Hippocampal formation (tissue), 2 donors: ENCODE results near the gene CFAP299.

Source experiments
- DNase-seq, 2 donors: peaks; one replicate each; lab custom pipeline; 2025; lab: John Stamatoyannopoulos, UW

CFAP299 gene

GRCh38 chr4:80515496-80515895 lies 180.0 kb downstream of the CFAP299 start:
- no peak for DNase-seq

- DNase-seq: no peak
Observed at GRCh38 chr4:80521438-80521837, 185.9 kb downstream of the CFAP299 start.

- DNase-seq: no peak
Observed at GRCh38 chr4:80526697-80527096, 191.2 kb downstream of the CFAP299 start.

GRCh38 chr4:80529026-80529425 lies 193.5 kb downstream of the CFAP299 start:
- no peak for DNase-seq

DNA sequence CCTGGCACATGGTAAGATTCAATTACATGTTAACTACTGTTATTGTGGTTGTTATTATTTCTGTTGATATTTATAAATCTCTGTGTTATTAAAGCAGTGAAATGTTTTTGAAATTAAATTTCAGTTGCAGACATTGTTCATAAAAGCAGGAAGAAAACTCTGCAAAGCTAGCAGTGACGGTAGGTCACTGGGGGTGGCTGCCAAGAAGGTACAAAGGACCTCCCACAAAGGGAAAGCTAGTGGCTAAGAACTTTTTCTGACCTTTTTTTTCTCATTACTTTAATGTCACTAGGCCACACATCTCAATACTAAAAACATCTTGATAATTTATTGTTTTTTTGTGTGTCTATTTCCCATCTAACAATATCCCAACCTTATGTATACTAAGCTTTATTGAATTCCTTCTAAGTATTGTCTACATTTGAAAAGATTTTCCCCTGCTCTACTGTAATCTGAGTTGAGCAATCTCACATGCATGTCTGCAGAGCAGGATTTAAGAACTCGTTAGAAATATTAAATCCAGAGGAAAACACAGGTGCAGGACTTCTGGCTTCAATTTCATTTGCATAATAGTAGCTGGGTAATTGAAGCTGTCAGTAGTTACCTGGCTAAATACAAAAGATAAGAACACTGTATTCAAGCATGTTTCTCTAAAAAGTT lies 197.3 kb downstream of the CFAP299 start:
- no peak for DNase-seq

DNA sequence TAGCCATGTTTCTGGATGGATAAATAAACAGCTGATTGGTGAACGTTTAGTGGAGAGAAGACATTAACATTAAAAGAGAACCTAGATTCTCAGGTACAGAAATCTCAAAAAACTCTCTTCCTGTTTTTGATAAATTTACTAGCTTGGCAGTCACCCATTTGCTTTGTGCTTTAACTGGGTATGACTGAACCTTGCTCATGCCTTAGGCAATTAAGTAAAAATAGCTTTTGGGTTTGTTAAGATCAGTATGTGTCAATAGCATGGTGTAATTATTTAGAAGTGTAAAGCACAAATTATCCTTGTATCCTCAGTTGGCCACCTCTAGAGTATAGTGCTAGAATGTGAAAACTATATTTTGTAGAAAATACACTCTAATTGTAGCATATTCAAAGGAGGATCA lies 200.0 kb downstream of the CFAP299 start:
- DNase-seq: no peak

- DNase-seq: no peak
Observed at GRCh38 chr4:80538276-80538926, 202.9 kb downstream of the CFAP299 start.

DNA sequence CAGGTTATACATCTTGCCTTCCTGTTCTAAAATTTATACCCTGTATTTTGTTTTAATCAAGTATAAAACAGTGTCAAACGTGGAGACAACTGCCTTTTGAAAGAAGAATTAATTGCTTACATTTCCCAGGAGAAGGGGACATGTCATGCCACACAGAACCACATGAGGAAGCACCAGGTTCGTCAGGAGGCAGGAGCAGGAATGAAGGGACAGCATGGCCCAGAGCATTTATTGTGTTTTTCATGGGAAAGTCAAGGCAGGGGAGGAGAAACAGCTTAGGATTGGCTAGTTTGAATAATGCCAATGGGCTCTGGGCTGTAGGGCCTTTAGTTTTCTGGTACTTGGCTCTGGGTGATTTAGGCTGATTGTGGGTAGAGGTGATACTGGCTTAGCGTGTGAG lies 203.7 kb downstream of the CFAP299 start:
- no peak for DNase-seq

- no peak for DNase-seq
Observed at GRCh38 chr4:80540349-80540748, 204.8 kb downstream of the CFAP299 start.

- DNase-seq: no peak
Observed at GRCh38 chr4:80540785-80541469, 205.4 kb downstream of the CFAP299 start.

DNA sequence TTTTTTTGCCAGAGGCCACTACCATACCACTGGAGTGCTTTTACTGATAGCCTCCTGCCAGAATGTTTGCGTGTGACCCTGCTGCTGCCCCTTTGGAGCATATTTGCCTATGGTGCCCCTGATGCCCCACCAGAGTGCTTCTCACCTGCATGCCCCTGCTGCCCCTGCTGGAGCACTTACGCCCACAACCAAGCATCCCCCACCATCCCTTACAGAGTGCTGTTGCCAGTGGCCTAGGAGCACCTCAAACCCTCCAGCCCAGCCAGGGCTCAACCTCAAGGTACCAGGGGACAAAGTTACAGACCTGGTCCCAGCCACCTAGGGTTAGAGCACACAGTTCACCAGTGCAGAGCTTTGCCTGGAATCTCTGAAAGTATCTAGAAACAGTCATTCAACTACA lies 207.2 kb downstream of the CFAP299 start:
- no peak for DNase-seq

DNA sequence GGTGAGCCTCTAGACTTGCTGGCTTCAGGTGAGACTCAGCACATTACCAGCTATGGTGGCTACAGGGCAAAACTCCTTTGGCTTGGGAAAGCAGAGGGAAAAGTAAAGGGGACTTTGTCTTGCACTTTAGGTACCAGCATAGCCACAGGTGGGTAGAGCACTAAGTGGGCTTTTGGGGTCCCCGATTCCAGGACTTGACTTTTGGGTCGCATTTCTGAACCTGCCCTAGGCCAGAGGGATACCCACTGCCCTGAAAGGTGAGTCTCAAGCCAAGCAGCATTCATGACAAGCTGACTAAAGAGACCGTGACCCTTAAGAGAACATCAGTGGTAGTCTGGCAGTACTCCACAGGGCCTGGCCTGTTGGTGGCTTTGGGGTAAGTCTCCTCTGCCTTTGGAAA lies 224.8 kb downstream of the CFAP299 start:
- no peak for DNase-seq

DNA sequence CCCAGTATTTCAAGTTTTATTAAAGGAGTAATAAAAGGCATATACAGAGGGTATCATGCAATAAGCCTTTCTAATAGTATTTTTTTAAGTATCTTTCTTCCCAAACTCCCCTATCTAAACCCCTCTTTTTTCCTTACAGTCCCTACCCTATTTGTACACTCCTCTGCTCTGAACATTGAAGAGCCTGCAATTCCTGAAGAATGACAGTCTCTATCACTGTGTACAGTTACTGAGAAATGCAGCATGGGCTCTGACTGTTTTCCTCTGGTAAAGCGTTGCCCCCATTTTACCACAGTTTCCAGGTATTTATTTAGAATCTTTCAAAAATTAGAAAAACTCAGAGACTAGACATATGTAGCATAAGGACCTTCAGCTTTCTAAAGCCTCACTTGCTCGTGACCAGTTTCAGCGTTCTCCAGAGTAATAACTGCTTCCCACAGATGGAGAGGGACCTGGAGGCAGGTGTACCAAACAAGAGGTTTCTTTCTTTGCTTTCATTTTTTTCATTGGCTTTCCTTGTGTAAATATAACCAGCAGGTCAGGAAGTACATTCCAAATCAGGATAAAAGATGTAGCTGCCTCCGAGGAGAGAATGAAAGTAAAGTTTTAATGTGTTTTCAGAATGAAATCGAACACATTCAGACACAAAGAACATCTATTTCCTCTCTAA lies 230.8 kb downstream of the CFAP299 start:
- DNase-seq: no peak

GRCh38 chr4:80568891-80569290 lies 233.4 kb downstream of the CFAP299 start:
- DNase-seq: no peak

DNA sequence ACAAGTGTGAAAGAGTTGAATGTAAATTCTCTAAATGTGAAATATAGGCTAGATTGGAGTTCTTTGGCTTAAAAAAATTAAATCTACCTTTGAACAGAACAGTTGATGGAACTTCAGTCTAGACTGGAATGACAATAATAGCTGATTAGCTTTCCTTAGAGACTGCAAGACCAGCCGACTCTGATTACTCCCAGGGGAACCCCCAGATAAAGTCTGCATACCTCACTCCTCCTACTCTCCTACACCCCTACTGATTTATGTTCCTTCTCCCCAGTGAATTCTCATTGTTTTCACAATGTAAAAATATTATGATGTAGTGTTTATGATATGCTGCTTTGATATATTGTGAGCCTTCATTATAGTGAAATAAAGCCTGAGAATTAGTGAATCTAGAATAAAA lies 241.3 kb downstream of the CFAP299 start:
- DNase-seq: no peak

GRCh38 chr4:80578001-80578400 lies 242.5 kb downstream of the CFAP299 start:
- no peak for DNase-seq

DNA sequence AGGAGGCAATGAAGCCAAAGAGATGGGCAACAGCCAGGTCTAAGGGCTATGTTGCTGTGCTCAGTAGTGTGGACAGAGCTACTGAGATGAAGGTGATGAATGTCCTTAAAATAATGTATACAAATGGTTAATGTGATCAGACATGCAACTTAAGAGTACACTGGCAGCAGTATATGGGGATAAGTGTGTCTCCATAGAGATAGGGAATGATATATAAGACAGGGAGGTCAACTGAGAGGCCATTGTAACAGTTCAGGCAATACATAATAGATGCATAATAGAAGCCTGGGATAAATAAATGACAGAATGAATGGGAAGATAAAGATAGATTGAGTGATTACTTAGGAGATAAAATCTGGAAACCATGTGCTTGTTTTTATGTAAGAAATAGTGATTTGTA lies 250.0 kb downstream of the CFAP299 start:
- DNase-seq: no peak

GRCh38 chr4:80586716-80587115 lies 251.2 kb downstream of the CFAP299 start:
- DNase-seq: no peak

DNA sequence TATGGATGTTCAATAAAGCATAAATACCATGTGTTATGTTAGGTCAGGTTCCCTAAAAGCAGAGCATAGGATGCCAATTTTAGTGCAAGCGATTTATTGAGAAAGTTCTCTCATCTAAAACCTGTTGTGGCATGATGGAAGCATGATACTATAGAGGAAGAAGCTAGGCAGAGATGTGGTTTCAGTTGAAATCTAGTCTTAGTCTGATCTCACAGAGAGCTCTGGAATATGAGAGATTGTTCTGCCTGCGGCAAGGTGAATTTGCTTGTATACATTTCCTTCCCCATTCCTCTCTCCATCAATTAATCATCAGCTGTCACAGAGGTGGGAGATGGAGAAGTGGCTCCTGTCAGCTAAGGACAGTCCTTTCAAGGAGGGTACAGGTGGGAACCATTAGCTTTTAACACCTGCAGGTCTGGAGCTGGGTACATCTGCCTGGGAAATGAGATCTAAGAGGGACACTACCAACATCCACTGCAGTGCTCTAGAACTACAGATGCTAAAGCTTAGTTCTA lies 252.4 kb downstream of the CFAP299 start:
- no peak for DNase-seq

GRCh38 chr4:80592950-80593349 lies 257.4 kb downstream of the CFAP299 start:
- no peak for DNase-seq

GRCh38 chr4:80594701-80595100 lies 259.2 kb downstream of the CFAP299 start:
- no peak for DNase-seq

DNA sequence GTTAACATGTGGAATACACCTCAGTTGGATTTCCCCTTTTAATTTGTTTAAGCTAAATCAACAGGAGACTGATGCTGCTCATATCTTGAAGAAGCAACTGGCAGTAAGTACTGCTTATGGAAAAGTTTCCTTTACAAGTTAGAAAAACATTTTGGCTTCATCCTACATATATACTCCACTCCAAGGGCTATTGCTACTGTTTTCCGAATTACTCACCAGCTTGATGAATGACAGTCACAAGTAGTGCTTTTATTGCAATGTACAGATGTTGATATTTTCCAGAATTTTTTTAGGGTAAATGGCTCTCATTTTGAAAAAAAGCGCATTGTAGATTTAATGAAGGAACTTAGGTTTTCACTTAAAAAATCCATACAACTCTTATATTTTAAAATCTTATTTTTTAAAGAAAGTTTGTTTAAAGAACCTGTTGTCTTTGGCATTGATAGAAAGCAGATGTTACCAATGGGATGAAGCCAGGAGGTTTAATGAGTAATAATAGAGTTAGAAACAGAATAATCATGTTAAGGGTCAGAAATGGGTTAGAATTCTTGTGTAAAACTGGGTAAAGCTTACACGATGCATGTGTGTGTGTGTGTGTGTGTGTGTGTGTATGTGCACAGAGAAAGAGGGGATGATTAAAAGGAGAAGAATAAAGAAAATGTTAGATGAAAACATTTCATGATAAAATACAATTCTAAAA lies 272.9 kb downstream of the CFAP299 start:
- DNase-seq: no peak
